Stimulated activated CD4-positive, alpha-beta T cell treated with anti-CD3 and anti-CD28 coated beads, Interleukin-1b, Interleukin-23, amount 100 ng/mL, for 48 hours (primary cell): ENCODE data around the gene MYH8.

ENCODE experiments used
- DNase-seq: peaks from one replicate; pipeline ENCODE4 v3.0.0-alpha.2; 2020

Gene MYH8

GRCh38 chr17:10421900-10422542 is at the start of gene MYH8:
MYH8 (minus strand) TSS chr17:10421950; CDS start chr17:10420227, 1,723 bp downstream.
- DNase-seq = no peak

DNA sequence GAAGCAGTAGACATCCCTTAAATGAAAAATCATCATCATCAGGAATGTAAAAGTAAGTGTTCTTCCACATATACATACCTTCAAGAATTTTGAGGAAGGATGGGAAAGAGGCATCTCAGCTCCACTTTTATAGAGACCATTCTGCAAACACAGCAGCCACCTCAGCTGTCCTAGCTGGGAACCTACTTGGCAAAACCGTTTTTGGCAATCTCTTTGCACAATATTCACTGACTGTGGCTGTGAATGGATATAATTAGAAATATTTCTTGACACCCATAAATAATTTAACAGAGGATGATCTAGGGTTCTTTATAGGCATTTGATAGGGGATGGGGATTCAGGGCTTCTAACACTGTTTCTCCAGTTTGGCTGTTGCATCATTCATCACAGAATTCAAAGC is 47.7 kb upstream of the MYH8 start, which contains the start of gene MYH4:
TSS of gene MYH4 (minus strand) at position 101 of the 400 bp plus-strand sequence. CDS start 2,814 bp downstream, outside the sequence.
- no peak for DNase-seq

DNA sequence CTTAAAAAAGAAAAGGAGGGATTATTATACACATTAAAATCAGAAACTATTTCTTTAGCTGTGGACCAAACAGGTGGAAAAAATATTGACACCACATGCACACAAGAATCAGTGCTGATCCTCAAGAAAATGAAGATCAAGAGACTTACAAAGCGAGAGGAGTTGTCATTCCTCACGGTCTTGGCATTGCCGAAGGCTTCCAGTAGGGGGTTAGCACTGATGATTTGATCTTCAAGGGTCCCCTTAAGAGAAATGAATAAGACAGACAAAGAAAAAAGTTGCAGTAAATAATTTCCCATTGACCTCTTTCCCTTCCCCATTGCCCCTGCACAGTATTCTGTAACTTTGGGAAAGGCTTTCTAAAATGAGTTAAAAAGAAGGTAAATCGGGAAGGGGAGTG is 41.7 kb upstream of the MYH8 start:
- DNase-seq = no peak

DNA sequence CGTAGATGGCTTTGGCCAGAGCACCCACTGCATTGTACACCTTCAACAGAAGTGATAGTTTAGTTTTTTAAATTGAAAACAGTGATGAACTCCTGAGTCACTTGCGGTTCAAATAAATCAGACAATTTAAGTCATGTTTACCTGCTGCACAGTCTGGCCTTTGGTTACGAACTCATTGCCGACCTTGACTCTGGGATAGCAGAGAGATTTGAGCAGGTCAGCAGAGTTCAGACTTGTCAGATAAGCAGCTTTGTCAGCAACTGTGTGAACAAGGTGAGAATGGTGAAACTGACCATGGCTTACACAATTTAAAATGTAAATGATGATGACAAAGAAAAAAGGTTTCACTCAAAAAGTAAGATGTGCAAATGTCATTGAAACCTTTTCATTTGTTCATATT is 38.3 kb upstream of the MYH8 start:
- DNase-seq = no peak

GRCh38 chr17:10458701-10459100 is 37.0 kb upstream of the MYH8 start:
- DNase-seq = no peak

DNA sequence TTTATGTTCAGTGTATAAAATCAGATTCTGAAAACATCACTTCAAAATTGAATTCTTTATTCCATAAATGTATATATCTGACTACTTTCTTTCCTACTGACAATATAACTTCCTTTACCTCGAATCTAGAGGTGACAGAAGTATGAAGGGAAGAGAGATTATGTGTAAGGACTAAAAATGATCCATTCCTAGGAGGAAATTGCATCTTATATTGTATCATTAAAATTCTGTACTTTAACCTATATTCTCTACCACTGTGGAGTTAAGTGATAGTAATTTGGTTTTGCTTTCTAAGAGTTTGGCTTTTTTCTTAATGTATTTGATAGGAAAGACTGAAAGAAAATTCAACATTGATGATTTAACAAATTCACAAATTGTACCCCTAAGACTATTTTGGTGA is 36.2 kb upstream of the MYH8 start:
- DNase-seq = no peak

DNA sequence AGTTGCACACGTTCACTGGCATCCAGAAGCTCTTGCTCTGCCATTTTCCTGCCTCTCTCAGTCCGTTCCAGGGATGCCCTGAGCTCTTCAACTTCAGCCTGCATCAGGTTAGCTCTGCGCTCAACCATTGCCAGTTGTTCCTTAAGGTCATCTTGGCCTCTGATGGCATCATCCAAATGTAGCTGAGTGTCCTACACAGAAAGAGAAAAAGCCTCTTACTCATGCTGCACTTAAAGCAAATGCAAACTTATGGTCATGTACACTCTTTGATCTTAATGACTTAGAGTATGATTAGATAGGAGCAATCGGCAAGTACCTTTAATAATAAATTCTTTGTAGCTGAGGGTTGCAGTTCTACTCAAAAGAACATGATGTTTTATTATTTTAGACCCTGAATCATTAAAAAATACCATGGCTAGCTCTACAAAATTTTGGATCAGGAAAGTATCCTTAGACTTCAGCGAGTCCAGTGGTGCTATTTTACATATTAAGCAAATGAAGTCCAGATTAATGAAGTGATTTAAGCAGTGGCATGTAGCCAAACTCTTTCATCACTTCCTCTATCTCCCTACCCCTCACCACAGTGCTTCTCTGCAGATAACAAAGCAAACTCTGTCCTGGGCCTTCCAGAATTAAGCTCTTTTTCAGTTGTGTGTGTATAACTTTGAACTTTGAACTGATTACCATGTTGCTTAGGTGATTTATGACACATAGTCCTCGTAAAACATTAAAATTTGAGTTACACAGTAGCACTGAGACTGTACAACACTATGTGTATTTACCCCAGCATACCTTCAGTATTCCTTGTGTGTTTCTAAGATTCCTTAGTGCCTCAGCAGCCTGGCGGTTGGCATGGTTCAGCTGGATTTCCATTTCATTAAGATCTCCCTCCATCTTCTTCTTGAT is 25.5 kb upstream of the MYH8 start:
- no peak for DNase-seq

- DNase-seq = no peak
Measured at GRCh38 chr17:10439816-10440215, 18.1 kb upstream of the MYH8 start.

GRCh38 chr17:10435096-10435495 is 13.3 kb upstream of the MYH8 start:
- no peak for DNase-seq

GRCh38 chr17:10429421-10430045 is 7.8 kb upstream of the MYH8 start:
- no peak for DNase-seq

- DNase-seq = no peak
Measured at GRCh38 chr17:10428781-10429180, 7.0 kb upstream of the MYH8 start.

GRCh38 chr17:10421211-10421610 is 539 bp downstream of the MYH8 start:
- no peak for DNase-seq

DNA sequence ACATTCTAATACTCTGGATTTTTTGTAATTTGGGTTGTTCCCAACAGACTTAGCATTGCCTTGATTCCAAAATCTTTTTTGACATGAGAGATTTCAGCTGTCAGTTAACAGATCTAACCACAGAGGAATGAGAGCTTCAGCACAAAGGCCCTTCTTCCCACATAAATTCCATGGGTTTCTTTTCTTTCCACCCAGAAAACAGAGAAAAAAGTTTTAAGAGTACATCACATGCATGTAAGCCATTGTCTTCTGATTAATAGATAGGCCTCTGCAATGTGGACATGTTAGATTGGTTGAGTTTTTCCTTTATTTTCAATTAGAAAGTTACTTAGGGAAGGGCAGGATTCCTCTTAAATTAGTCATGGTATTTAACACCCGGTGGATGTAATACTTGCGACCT is 939 bp downstream of the MYH8 start:
- no peak for DNase-seq

GRCh38 chr17:10417431-10417830 is 4.3 kb downstream of the MYH8 start:
- DNase-seq = no peak

- DNase-seq = no peak
Measured at GRCh38 chr17:10415161-10415560, 6.6 kb downstream of the MYH8 start.

- no peak for DNase-seq
Measured at GRCh38 chr17:10403589-10403988, 18.2 kb downstream of the MYH8 start.

DNA sequence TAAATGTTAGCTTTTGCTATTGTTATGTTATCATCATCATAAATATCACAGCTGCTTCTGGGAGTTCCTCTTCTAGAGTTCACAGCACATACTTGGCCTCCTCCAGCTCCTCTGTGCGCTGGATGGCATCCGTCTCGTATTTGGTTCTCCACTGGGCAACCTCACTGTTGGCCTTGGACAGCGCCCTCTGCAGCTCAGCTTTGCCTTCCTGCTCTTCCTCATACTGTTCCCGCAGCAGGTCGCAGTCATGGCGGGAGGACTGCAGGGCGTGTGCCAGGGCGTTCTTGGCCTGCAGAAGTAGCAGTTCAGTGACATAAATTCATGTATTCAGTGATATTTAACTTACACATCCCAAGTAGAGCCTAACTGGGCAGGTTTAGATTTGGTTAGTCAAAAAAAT is 23.4 kb downstream of the MYH8 start:
- no peak for DNase-seq

GRCh38 chr17:10396524-10397163 is 25.1 kb downstream of the MYH8 start:
- DNase-seq = no peak

GRCh38 chr17:10394201-10394887 is 27.4 kb downstream of the MYH8 start:
- no peak for DNase-seq

DNA sequence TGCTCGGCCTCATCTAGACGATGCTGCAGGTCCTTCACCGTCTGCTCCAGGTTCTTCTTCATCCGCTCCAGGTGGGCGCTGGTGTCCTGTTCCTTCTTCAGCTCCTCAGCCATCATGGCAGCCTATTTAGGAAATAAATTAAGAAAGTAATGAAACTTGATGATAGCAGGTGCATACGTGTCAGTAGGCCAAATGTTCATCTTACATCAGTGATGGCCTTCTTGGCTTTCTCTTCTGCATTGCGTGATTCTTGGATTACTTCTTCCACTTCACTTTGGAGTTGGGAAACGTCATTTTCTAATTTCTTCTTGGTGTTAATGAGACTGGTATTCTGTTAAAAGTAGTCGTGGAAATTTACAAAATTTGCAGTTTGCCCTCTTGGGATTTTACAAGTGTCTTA is 28.9 kb downstream of the MYH8 start:
- DNase-seq = no peak

DNA sequence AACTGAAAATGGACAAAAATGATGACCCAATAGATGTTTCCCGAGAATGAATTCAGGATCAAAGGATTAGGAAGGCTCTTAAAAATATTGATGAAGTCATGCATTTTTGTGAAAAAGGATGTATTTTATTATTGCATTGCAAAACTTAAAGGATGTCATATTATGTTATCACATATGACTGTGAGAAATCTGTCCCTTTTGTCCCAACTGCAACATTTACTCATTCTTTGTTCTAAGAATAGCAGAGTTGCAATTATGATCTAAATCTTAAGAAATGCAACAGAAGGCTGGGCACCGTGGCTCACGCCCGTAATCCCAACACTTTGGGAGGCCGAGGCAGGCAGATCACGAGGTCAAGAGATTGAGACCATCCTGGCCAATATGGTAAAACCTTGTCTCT is 35.9 kb downstream of the MYH8 start:
- DNase-seq = no peak

GRCh38 chr17:10384175-10384574 is 37.6 kb downstream of the MYH8 start:
- DNase-seq = no peak
